OCI-LY1 (cell line): ENCODE data around the gene TRIM29.

Experiments used
- EZH2 ChIP-seq: fragments of 200-600 bp; sonication (generic), shearing (Covaris generic); IDR thresholded peaks from 2 replicates; pipeline ENCODE4 v1.8.0; 2017; ENCODE audit warnings: borderline replicate concordance, mixed run types, mild to moderate bottlenecking, antibody characterized with exemption, low read length, moderate library complexity, mixed read lengths
- TF ChIP-seq, protein P1 (sequence below): fragments of 200-600 bp; sonication (generic), shearing (Covaris generic); IDR thresholded peaks from 2 replicates; pipeline ENCODE4 v1.5.1; 2017; ENCODE audit warnings: mild to moderate bottlenecking, antibody characterized with exemption, low read length, moderate library complexity, mixed read lengths

DNA sequence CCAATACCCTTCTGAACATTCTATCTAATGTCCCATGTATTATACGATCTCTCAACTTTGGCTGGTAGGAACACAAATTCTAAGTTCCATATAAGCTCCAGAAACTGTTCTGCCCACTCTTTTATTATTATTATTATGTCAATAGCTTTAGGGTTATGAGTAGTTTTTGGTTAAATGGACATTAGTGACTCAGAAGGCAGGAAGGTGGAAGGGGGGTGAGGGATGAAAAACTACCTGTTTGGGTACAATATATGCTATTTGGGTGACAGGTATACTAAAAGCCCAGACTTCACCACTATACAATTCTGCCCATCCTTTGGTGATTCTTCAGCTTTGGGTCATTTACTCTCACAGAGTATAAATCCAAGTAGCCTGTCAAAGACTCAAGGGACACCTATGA is 22.5 kb upstream of the TRIM29 start:
- no peak for TF ChIP-seq EZH2
- TF ChIP-seq, protein P1, sequence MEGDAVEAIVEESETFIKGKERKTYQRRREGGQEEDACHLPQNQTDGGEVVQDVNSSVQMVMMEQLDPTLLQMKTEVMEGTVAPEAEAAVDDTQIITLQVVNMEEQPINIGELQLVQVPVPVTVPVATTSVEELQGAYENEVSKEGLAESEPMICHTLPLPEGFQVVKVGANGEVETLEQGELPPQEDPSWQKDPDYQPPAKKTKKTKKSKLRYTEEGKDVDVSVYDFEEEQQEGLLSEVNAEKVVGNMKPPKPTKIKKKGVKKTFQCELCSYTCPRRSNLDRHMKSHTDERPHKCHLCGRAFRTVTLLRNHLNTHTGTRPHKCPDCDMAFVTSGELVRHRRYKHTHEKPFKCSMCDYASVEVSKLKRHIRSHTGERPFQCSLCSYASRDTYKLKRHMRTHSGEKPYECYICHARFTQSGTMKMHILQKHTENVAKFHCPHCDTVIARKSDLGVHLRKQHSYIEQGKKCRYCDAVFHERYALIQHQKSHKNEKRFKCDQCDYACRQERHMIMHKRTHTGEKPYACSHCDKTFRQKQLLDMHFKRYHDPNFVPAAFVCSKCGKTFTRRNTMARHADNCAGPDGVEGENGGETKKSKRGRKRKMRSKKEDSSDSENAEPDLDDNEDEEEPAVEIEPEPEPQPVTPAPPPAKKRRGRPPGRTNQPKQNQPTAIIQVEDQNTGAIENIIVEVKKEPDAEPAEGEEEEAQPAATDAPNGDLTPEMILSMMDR = no peak
